Measurements from ENCODE around the gene PPP3CA.
"Not testable (repeated sequence)": the region's sequence is repeated elsewhere in the genome, so short reads cannot be mapped to it uniquely, and the experiment has no call there.

The PPP3CA gene

DNA sequence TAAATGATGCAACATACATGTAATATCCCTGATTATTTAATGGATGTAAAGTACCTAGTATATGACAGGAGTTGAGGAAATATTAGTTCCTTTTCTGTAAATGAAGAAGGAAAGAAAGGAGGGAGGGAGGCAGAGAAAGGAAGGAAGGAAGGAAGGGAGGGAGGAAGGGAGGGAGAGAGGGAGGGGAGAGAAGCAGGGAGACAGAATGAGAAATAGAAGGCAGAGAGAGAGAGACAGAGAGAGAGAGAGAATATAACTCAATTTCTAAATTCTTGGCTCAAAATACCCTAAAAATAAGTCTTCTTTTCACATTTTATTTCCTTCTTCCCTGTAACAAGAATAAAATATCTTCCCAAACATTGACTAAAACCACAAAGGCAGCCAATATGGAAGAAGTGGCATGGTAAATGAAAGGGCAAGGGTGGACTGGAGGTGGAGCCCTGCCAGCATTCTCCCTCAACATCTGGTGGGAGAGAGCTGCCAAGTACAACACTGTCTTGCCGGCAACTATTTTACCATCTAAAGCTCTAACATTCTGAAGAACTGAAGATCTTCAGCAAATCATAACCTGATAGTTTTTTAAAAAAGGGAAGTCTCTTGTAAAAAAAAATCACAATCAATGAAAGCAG, 245.1 kb downstream of the PPP3CA start:
- no peak overlapping the region for H3K4me3 ChIP-seq (ENCODE audit: low read depth in 1 of 2, low read length in 2 of 2)
- no peaks in the 10 kb centered on the region for H3K27me3 ChIP-seq (ENCODE audit: control insufficient read depth in 1 of 2, insufficient read depth in 2 of 2, low read length in 2 of 2)

DNA sequence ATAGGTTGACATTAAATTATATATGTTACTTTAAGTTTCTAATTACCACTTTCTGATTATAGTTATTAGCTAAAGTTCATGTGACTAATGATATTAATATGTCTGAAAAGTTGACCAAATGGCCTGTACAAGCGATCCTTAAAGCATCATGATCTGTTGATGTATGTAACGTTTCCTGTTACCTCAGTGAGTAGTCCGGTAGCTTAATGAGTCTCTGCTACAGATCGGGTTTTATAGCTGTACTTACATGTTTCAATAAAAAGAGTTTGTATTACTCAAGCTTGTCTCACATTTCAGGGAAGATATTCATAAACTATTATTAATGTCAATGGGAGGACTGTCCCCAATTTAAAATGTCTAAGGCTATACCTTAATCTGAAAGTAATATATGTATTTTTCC, 246.3 kb downstream of the PPP3CA start:
- no peak overlapping the region for H3K9ac ChIP-seq (ENCODE audit: low read length)
- H3K27me3 ChIP-seq (ENCODE audit: control insufficient read depth in 1 of 2, insufficient read depth in 2 of 2, low read length in 2 of 2), result no peaks in the 10 kb centered on the region
- peaks cover 22% of the 10 kb centered on the region for H3K4me1 ChIP-seq (ENCODE audit: insufficient read depth, low read length)
- no peak overlapping the region for H3K4me3 ChIP-seq (ENCODE audit: low read depth in 1 of 2, low read length in 2 of 2)
- no peaks in the 10 kb centered on the region for H3K9me3 ChIP-seq (ENCODE audit: low read length)
- no peaks in the 10 kb centered on the region for H3K36me3 ChIP-seq (ENCODE audit: insufficient read depth, low read length)
- H3K27ac ChIP-seq (ENCODE audit: low read depth, low read length), result no peak overlapping the region

More for the DNA sequence above, 245.1 kb downstream of the PPP3CA start:
- Histone ChIP-seq H3K27ac (ENCODE audit: low read depth, low read length) (no peak overlapping the region), H3K4me1 (ENCODE audit: insufficient read depth, low read length) (peaks cover 22% of the 10 kb centered on the region), H3K9me3 (ENCODE audit: low read length) (no peaks in the 10 kb centered on the region), H3K9ac (ENCODE audit: low read length) (no peak overlapping the region), H3K36me3 (ENCODE audit: insufficient read depth, low read length) (no peaks in the 10 kb centered on the region)

DNA sequence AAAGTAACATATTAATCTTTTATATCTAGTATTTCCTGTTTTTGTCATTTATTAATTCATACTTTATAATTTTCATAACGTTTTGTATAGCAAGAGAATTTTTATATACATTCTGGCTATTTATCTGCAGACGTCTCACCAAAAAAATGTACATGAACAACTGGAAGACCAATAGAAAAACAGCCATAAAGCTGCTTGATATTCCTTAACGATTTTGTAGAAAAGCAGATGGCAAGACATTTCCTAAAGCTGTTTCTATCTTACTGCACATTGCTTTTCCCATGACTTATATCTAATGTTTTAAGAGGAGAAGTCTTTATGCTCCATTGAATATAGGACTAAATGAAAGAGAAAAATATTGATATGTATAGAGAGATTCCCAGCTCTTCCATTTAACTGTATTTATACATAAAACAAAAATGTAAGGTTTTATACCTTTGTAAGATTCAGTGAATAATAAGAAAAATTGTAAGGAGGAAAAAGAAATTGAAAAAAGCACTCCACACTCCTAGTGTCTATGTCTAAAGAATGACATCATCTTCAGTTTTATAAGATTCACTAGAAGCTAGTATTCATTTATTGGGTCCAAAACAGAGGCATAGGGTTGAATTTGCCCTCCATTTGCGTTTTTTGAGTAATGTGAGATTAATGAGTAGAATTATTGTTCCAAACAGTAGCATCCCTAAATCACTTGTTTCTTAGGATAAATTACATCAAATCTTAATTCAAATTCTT, 248.5 kb downstream of the PPP3CA start:
- H3K9ac ChIP-seq (ENCODE audit: low read length), result no peak overlapping the region
- no peaks in the 10 kb centered on the region for H3K9me3 ChIP-seq (ENCODE audit: low read length)
- H3K27me3 ChIP-seq (ENCODE audit: control insufficient read depth in 1 of 2, insufficient read depth in 2 of 2, low read length in 2 of 2), result no peaks in the 10 kb centered on the region
- H3K4me3 ChIP-seq (ENCODE audit: low read depth in 1 of 2, low read length in 2 of 2), result no peak overlapping the region
- H3K4me1 ChIP-seq (ENCODE audit: insufficient read depth, low read length), result peaks cover 17% of the 10 kb centered on the region
- H3K27ac ChIP-seq (ENCODE audit: low read depth, low read length), result no peak overlapping the region
- H3K36me3 ChIP-seq (ENCODE audit: insufficient read depth, low read length), result no peaks in the 10 kb centered on the region

DNA sequence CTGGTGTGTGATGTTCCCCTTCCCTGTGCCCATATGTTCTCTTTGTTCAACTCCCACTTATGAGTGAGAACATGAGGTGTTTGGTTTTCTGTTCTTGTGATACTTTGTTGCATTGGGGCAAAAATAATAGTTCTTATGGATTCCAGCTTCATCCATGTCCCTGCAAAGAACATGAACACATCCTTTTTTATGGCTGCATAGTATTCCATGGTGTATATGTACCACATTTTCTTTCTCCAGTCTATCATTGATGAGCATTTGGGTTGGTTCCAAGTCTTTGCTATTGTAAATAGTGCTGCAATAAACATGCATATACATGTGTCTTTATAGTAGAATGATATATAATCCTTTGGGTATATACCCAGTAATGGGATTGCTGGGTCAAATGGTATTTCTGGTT, 254.7 kb downstream of the PPP3CA start:
- H3K9me3 ChIP-seq (ENCODE audit: low read length); H3K27ac ChIP-seq (ENCODE audit: low read depth, low read length); H3K4me3 ChIP-seq (ENCODE audit: low read depth in 1 of 2, low read length in 2 of 2); H3K4me1 ChIP-seq (ENCODE audit: insufficient read depth, low read length); H3K27me3 ChIP-seq (ENCODE audit: control insufficient read depth in 1 of 2, insufficient read depth in 2 of 2, low read length in 2 of 2); H3K36me3 ChIP-seq (ENCODE audit: insufficient read depth, low read length); H3K9ac ChIP-seq (ENCODE audit: low read length): not testable (repeated sequence)

DNA sequence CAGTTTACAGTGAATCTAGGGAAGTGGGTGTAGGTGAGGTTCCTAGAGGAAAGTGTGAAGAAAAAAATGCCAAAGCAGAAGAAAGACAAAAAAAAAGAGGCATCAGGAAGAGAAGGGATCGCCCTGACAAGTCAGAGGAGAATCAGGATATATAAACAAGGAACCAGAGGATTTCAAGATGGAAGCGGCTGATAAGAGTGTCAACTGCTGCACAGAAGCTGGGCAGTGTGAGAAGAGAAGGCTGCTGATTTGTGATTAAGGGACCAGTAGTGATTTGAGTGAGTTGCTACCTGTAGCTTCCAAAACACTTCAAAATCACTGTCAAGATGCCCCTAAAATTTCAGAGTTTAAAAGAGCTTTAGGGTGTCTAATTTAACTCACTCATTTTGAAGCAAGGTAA, 258.2 kb downstream of the PPP3CA start:
- Histone ChIP-seq H3K36me3 (ENCODE audit: insufficient read depth, low read length) (no peaks in the 10 kb centered on the region), H3K4me1 (ENCODE audit: insufficient read depth, low read length) (no peaks in the 10 kb centered on the region), H3K4me3 (ENCODE audit: low read depth in 1 of 2, low read length in 2 of 2) (no peak overlapping the region), H3K27ac (ENCODE audit: low read depth, low read length) (no peak overlapping the region), H3K9me3 (ENCODE audit: low read length) (no peaks in the 10 kb centered on the region), H3K27me3 (ENCODE audit: control insufficient read depth in 1 of 2, insufficient read depth in 2 of 2, low read length in 2 of 2) (no peaks in the 10 kb centered on the region), H3K9ac (ENCODE audit: low read length) (no peak overlapping the region)

DNA sequence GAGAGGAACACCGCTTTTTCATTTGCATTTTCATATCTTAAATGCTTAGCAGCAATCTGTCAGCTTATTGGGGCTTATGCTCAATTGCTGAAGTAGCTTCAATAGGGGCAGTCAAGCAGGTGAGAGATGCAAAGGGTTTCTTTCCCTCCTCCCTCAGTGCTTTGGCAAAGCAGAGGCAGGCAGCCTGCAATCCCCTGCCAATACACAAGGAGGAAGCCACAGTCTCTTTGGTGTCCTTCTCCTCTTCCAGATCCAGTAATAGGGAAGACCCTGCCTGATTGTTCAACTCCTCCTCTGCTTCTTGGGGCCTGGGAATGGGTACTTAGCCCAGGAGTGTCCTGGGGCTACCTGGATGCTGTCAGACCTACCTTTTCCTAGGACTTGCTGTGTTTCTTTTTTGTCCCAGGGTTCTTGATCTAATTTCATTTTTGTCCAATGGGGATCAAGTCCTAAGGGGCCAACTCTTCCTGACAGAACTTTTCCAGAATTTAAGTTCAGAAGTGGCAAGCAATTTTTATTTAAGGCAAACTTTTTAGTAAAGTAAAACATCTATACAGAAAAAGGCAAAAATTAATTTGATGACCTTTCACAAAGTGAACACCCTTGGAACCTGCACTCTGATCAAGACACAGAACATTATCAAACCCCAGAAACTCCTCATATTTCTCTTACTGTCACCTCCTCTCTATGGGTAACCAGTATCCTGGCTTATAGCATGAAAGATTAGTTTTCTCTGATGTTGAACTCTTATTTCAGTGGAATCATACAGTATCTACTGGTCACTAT, 260.3 kb downstream of the PPP3CA start:
- H3K27me3 ChIP-seq (ENCODE audit: control insufficient read depth in 1 of 2, insufficient read depth in 2 of 2, low read length in 2 of 2), result no peaks in the 10 kb centered on the region
- no peaks in the 10 kb centered on the region for H3K9me3 ChIP-seq (ENCODE audit: low read length)
- H3K4me3 ChIP-seq (ENCODE audit: low read depth in 1 of 2, low read length in 2 of 2), result no peak overlapping the region
- no peak overlapping the region for H3K27ac ChIP-seq (ENCODE audit: low read depth, low read length)
- no peaks in the 10 kb centered on the region for H3K36me3 ChIP-seq (ENCODE audit: insufficient read depth, low read length)
- H3K9ac ChIP-seq (ENCODE audit: low read length), result no peak overlapping the region
- H3K4me1 ChIP-seq (ENCODE audit: insufficient read depth, low read length), result no peaks in the 10 kb centered on the region

DNA sequence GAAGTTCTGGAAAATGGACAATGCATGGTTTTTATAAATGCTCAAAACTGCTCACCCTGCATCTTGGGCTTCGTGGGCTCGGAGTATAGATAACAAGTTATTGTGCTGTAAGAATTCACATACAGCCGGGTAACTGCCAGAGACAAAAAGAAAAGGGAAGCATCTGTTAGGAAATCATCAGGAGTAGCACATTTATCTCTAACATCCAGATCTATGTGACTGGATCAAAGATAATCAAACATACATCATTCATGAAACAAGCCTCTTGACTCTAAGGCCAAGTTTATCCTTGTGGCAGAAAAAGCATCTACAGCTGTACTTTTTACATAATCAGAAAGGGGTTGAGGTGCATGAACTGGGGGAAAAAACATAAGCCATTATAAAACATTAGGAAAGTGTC, 264.2 kb downstream of the PPP3CA start:
- H3K9ac ChIP-seq (ENCODE audit: low read length), result no peak overlapping the region
- no peaks in the 10 kb centered on the region for H3K4me1 ChIP-seq (ENCODE audit: insufficient read depth, low read length)
- H3K4me3 ChIP-seq (ENCODE audit: low read depth in 1 of 2, low read length in 2 of 2), result no peak overlapping the region
- H3K27ac ChIP-seq (ENCODE audit: low read depth, low read length), result no peak overlapping the region
- H3K9me3 ChIP-seq (ENCODE audit: low read length), result no peaks in the 10 kb centered on the region
- H3K27me3 ChIP-seq (ENCODE audit: control insufficient read depth in 1 of 2, insufficient read depth in 2 of 2, low read length in 2 of 2), result no peaks in the 10 kb centered on the region
- H3K36me3 ChIP-seq (ENCODE audit: insufficient read depth, low read length), result no peaks in the 10 kb centered on the region

DNA sequence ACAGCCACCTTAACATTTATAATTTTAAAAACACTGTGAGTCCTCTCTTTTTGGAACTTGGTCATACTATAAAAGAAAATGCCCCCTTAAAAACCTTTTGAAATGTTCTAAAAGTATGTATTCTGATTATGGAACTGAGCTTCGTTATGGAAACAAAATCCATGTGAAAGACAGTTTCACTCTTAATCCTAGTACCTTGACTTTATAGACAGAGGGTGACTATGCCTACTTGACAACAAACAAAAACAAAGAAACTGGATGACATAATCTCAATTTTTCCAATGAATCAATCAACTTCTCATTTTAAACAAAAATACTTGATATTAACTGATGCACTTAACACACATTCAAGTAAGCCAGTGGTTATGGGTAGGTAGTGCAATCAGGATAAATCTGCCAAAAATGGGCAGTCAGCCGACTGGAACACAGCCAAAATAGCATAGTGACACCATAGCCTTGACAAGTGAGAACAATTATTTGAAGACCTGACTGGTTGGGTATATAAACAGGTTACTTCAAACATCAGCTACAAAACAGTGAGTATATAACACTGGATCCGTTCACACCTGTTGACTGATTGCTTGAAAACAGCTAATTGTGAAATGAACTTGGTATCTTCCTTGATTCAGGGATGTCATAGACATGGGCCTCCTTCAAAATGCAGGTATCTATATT, 265.5 kb downstream of the PPP3CA start:
- Histone ChIP-seq H3K27me3 (ENCODE audit: control insufficient read depth in 1 of 2, insufficient read depth in 2 of 2, low read length in 2 of 2) (no peaks in the 10 kb centered on the region), H3K36me3 (ENCODE audit: insufficient read depth, low read length) (no peaks in the 10 kb centered on the region), H3K9ac (ENCODE audit: low read length) (no peak overlapping the region), H3K27ac (ENCODE audit: low read depth, low read length) (no peak overlapping the region), H3K4me1 (ENCODE audit: insufficient read depth, low read length) (no peaks in the 10 kb centered on the region), H3K4me3 (ENCODE audit: low read depth in 1 of 2, low read length in 2 of 2) (no peak overlapping the region), H3K9me3 (ENCODE audit: low read length) (no peaks in the 10 kb centered on the region)

DNA sequence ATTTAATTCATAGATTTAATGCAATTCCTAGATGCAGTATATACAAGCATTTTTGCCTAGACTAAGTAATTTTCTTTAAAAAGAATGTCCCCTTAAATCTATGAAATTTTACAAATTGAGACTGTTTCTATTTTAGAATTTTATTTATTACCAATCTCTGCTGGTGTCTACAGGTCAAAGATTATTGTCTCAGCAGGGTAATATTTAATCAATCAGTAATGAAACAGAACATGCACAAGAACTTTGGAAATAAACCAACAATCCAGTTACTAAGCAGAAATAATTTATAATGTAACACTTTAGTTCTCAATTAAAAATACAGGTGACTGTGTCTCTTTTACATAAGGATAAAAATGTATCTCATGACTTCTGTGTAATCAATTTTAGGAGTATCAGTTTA, 266.2 kb downstream of the PPP3CA start:
- H3K27ac ChIP-seq (ENCODE audit: low read depth, low read length), result no peak overlapping the region
- no peak overlapping the region for H3K9ac ChIP-seq (ENCODE audit: low read length)
- H3K36me3 ChIP-seq (ENCODE audit: insufficient read depth, low read length), result no peaks in the 10 kb centered on the region
- H3K27me3 ChIP-seq (ENCODE audit: control insufficient read depth in 1 of 2, insufficient read depth in 2 of 2, low read length in 2 of 2), result no peaks in the 10 kb centered on the region
- no peak overlapping the region for H3K4me3 ChIP-seq (ENCODE audit: low read depth in 1 of 2, low read length in 2 of 2)
- no peaks in the 10 kb centered on the region for H3K4me1 ChIP-seq (ENCODE audit: insufficient read depth, low read length)
- no peaks in the 10 kb centered on the region for H3K9me3 ChIP-seq (ENCODE audit: low read length)

DNA sequence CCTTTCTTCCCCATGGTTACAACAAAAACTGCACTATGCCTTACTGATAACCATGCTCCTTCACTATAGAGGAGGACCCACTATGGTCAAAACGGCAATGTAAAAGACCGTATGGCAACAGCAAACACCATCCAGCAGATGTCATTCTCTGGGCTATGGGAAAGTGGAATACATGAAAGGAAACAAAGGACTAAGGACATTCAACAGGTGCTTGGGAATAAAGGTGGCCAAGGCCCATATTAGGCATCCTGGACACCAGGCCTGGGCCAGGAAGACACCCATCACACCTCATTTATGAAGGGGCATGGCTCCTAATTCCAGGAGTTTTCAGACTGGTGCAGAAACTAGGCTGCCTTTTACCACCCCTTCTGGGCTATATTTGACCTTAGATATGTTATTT, 268.4 kb downstream of the PPP3CA start:
- H3K9me3 ChIP-seq (ENCODE audit: low read length), result no peaks in the 10 kb centered on the region
- H3K27ac ChIP-seq (ENCODE audit: low read depth, low read length), result no peak overlapping the region
- no peaks in the 10 kb centered on the region for H3K4me1 ChIP-seq (ENCODE audit: insufficient read depth, low read length)
- H3K4me3 ChIP-seq (ENCODE audit: low read depth in 1 of 2, low read length in 2 of 2), result no peak overlapping the region
- no peak overlapping the region for H3K9ac ChIP-seq (ENCODE audit: low read length)
- H3K36me3 ChIP-seq (ENCODE audit: insufficient read depth, low read length), result no peaks in the 10 kb centered on the region
- no peaks in the 10 kb centered on the region for H3K27me3 ChIP-seq (ENCODE audit: control insufficient read depth in 1 of 2, insufficient read depth in 2 of 2, low read length in 2 of 2)

DNA sequence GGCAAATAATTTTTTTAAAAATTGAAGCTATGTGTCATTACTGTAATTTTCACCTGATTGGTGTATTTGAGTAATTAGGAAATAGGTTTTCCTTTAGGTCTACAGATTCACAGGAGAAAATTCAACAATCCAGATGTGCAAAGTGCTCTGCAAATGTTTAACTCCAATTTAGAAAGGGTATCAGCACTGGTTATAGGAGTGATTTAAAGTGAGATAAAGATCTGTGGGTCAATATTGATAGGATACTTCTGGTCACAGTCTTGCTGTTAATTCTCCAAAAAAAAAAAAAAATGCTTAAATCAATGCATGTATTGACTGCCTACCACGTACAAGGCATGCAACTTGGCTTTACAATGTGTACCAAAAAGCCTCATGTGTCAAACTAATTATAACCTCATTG, 271.3 kb downstream of the PPP3CA start:
- H3K27ac ChIP-seq (ENCODE audit: low read depth, low read length), result no peak overlapping the region

More for the DNA sequence above, 271.3 kb downstream of the PPP3CA start:
- H3K9me3 ChIP-seq (ENCODE audit: low read length), result no peaks in the 10 kb centered on the region
- no peak overlapping the region for H3K9ac ChIP-seq (ENCODE audit: low read length)
- no peaks in the 10 kb centered on the region for H3K36me3 ChIP-seq (ENCODE audit: insufficient read depth, low read length)
- H3K4me1 ChIP-seq (ENCODE audit: insufficient read depth, low read length), result no peaks in the 10 kb centered on the region
- H3K27me3 ChIP-seq (ENCODE audit: control insufficient read depth in 1 of 2, insufficient read depth in 2 of 2, low read length in 2 of 2), result no peaks in the 10 kb centered on the region
- no peak overlapping the region for H3K4me3 ChIP-seq (ENCODE audit: low read depth in 1 of 2, low read length in 2 of 2)

Data from muscle layer of colon (tissue), 2 donors.